Thyroid gland (tissue), 4 donors: ENCODE results near the gene ARNT2. TPM values are rescaled to one million over a fixed set of nuclear protein-coding genes. Genes with fewer than 3 reads are reported as not detected.

Source experiments
- DNase-seq, 2 donors: peaks; one replicate each; pipeline ENCODE4 v3.0.0-alpha.2; 2019
- H3K27ac ChIP-seq, 3 donors: fragments of 200-600 bp; sonication (generic); 1 replicate in 2 of 3; 2 replicates in 1 of 3; pipeline ENCODE4 v1.5.1; 2016 to 2019; ENCODE audit warnings: mild to moderate bottlenecking in 1 of 3, moderate library complexity in 1 of 3
- H3K27me3 ChIP-seq: fragments of 200-600 bp; sonication (generic); one replicate; pipeline ENCODE4 v1.5.1; 2019
- H3K36me3 ChIP-seq, 2 donors: fragments of 200-600 bp; sonication (generic); one replicate each; pipeline ENCODE4 v1.5.1; 2016 to 2019
- H3K4me1 ChIP-seq, 2 donors: fragments of 200-600 bp; sonication (generic); one replicate each; pipeline ENCODE4 v1.5.1; 2017 to 2019
- H3K4me3 ChIP-seq, 3 donors: fragments of 200-600 bp; sonication (generic); replicated peaks in 1 of 3; 1 replicate in 2 of 3; 2 replicates in 1 of 3; pipeline ENCODE4 v1.5.1; 2016; ENCODE audit warnings: mild to moderate bottlenecking in 1 of 3
- H3K9me3 ChIP-seq: fragments of 200-600 bp; sonication (generic); one replicate; pipeline ENCODE4 v1.5.1; 2017
- POLR2A ChIP-seq, 2 donors: fragments of 450-650 bp; IDR thresholded peaks; one replicate each; pipeline ENCODE4 v1.6.1; 2017; ENCODE audit warnings: antibody characterized with exemption in 2 of 2, mild to moderate bottlenecking in 2 of 2, moderate library complexity in 1 of 2
- WGBS, 2 donors: methylation state at CpG; one replicate each; pipeline ENCODE4 v1.1.5; 2017; 5-methylcytosine and 5-hydroxymethylcytosine counted together
- intact Hi-C: fragments of 100-400 bp; cut with DNase I; formaldehyde crosslinking; loops from one replicate; pipeline ENCODE4 v1.15.1; 2023
- total RNA-seq, 4 donors: library from RNA; depleted of rRNA; stranded (reverse); fragments of >200 nt; gene quantifications; one replicate each; pipeline ENCODE4 v1.2.3, GENCODE V29; 2016
- TF ChIP-seq, protein P1 (sequence below), 6 experiments: fragments of 200-600 bp in 3 of 6; fragments of 450-650 bp in 3 of 6; sonication (generic) in 3 of 6; IDR thresholded peaks; one replicate each; pipeline ENCODE4 v1.5.1; 2016 to 2019; ENCODE audit warnings: antibody characterized with exemption in 6 of 6, mild to moderate bottlenecking in 2 of 6, inconsistent platforms in 1 of 6, moderate library complexity in 1 of 6

ARNT2 gene
- total RNA-seq, 4 donors from 2014 or later = 9.4 to 19.1 (median 13.8) TPM

DNA sequence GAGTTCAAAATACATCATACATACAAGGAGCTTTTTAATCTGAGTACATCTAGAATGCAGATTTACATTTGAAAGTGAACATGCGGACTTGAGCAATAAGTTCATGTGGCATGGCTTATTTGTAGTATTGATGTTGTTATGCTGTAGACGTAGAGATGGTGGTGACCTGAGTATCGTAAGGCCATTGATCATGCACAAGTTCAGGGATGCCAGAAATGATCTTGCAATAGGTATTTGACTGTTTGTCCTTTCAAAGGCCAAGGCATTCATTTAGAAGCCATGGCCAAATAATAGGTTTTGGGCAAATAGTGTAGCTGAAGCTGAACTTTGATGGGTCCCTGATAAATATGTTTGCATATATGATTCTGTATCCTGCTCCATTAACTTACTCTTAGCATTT, 35.0 kb downstream of the ARNT2 start:
- intact Hi-C loops = no loop called here
- no peaks in the 10 kb centered on the region for H3K4me1 ChIP-seq

DNA sequence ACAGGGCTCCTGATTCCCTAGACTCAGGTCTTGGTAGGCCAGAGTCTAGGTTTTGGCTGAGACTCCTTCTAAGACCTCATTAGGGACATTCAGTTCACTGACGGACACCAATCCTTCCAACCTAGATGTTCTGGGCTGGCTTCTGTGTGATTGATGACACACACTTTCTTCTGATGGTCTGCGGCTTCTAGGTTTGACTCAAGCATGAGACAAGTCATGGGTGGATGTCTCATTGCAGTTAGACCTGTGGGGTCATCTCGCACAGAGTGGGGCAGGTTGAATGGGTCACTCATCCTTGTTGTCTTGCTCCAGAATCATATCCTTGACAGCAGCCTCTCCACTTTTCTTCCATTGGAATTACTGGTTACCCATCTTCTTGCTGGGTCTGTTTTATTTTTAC, 35.8 kb downstream of the ARNT2 start:
- no peak for DNase-seq
- Histone ChIP-seq H3K9me3 (no peaks in the 10 kb centered on the region), H3K27ac (no peak overlapping the region), H3K27me3 (no peaks in the 10 kb centered on the region), H3K4me1 (no peaks in the 10 kb centered on the region), H3K4me3 (no peak overlapping the region), H3K36me3 (no peaks in the 10 kb centered on the region)
- 96 to 97% methylated on average over 3 of the region's 3 CpGs for WGBS, 2 donors
- TF ChIP-seq POLR2A (IDR thresholded peaks at IDR 0.05) = no peak
- intact Hi-C loops = no loop called here

More for the DNA sequence above, 35.0 kb downstream of the ARNT2 start:
- TF ChIP-seq POLR2A (IDR thresholded peaks at IDR 0.05) = no peak
- TF ChIP-seq, protein P1, sequence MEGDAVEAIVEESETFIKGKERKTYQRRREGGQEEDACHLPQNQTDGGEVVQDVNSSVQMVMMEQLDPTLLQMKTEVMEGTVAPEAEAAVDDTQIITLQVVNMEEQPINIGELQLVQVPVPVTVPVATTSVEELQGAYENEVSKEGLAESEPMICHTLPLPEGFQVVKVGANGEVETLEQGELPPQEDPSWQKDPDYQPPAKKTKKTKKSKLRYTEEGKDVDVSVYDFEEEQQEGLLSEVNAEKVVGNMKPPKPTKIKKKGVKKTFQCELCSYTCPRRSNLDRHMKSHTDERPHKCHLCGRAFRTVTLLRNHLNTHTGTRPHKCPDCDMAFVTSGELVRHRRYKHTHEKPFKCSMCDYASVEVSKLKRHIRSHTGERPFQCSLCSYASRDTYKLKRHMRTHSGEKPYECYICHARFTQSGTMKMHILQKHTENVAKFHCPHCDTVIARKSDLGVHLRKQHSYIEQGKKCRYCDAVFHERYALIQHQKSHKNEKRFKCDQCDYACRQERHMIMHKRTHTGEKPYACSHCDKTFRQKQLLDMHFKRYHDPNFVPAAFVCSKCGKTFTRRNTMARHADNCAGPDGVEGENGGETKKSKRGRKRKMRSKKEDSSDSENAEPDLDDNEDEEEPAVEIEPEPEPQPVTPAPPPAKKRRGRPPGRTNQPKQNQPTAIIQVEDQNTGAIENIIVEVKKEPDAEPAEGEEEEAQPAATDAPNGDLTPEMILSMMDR (IDR thresholded peaks at IDR 0.05) = no peak
- Histone ChIP-seq H3K9me3 (no peaks in the 10 kb centered on the region), H3K4me3 (no peak overlapping the region), H3K36me3 (no peaks in the 10 kb centered on the region), H3K27ac (no peak overlapping the region), H3K27me3 (no peaks in the 10 kb centered on the region)
- 78 to 98% methylated on average over 3 of the region's 3 CpGs for WGBS, 2 donors
- DNase-seq = no peak

DNA sequence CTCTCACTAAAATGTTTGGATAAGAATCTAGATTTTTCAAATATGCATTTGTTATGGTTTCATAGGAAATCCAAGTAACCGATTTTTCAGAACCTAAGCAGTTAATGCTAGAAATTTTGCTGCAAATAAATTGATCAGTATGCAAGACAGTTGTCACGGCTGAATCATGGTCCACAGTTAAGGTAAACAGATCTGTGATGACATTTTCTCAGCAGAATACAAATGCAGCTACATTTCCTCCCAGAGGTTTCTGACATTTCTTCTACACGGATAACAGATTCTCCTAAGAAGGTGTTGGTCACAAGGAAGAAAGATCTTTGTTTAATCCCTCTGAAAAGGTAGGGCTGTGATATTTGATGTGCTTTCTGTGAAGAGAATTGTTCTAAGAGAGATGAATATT, 36.9 kb downstream of the ARNT2 start:
- no peak for DNase-seq
- no peak for TF ChIP-seq POLR2A (IDR thresholded peaks at IDR 0.05)
- intact Hi-C loops = no loop called here
- H3K36me3 ChIP-seq = no peaks in the 10 kb centered on the region
- no peaks in the 10 kb centered on the region for H3K27me3 ChIP-seq
- no peak overlapping the region for H3K27ac ChIP-seq
- H3K4me3 ChIP-seq = no peak overlapping the region
- no peaks in the 10 kb centered on the region for H3K9me3 ChIP-seq
- H3K4me1 ChIP-seq = no peaks in the 10 kb centered on the region
- 76 to 80% methylated on average over 3 of the region's 3 CpGs for WGBS, 2 donors

DNA sequence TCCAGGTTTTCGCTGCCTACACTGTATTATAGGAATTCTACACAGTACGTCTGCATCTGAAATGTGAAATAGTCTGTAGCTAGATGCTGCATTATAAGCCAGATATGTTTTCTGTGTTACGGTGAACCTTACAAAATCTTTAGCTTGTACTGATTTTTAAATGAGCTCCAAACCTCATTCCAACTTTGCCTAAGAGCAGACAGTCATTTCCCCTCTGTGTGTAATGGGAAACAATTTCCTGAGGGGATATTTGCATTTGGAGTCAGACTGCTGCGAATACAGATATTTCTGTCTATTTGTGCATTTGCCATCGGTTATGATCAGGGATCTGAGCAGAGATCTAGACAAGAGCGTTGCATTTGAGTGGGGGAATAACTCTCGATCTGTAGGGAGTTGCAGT, 37.5 kb downstream of the ARNT2 start:
- no peaks in the 10 kb centered on the region for H3K4me1 ChIP-seq
- no peaks in the 10 kb centered on the region for H3K36me3 ChIP-seq
- intact Hi-C loops = no loop called here
- no peak overlapping the region for H3K27ac ChIP-seq
- no peaks in the 10 kb centered on the region for H3K27me3 ChIP-seq
- 72% methylated on average over 7 of the region's 7 CpGs for WGBS, 2 donors
- H3K4me3 ChIP-seq = no peak overlapping the region
- DNase-seq = no peak
- TF ChIP-seq, protein P1 (IDR thresholded peaks at IDR 0.05) = no peak
- TF ChIP-seq POLR2A (IDR thresholded peaks at IDR 0.05) = no peak
- H3K9me3 ChIP-seq = no peaks in the 10 kb centered on the region

DNA sequence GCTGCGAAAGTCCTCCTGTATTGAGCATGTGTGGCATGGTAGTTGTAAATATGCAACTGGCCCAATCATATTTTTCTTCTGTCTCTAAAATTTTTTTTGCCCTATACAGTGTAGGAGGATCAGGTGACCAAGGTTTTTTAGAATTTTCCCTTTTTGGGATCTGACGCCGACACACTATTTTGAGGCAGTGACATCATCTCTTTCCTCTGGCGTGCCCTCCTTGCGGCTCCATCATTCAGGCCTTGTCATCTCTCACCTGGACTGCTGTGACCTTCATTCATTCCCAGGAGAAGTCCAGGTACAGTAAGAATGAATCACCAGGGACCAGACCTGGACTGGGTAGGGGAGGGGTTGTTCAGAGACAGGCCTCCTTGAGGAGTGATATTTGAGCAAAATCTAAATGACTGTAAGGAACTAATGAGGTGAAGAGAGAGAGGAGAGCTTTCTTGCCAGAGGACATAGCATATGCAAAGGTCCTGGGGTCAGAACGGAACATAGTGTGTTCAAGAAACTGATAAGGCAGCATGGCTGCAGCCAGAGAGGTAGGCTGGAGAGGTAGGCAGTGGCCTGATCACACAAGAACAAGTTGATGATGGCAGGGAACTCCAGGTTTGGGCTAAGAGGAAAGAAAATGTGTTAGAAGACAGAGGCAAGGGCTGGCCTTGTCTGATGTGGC, 38.7 kb downstream of the ARNT2 start:
- Histone ChIP-seq H3K27ac (no peak overlapping the region), H3K4me3 (no peak overlapping the region), H3K36me3 (no peaks in the 10 kb centered on the region), H3K9me3 (no peaks in the 10 kb centered on the region), H3K27me3 (no peaks in the 10 kb centered on the region), H3K4me1 (no peaks in the 10 kb centered on the region)
- WGBS, 2 donors = 94 to 95% methylated on average over 6 of the region's 6 CpGs
- intact Hi-C loops = no loop called here
- TF ChIP-seq, protein P1 (IDR thresholded peaks at IDR 0.05) = no peak
- no peak for TF ChIP-seq POLR2A (IDR thresholded peaks at IDR 0.05)
- DNase-seq = no peak

DNA sequence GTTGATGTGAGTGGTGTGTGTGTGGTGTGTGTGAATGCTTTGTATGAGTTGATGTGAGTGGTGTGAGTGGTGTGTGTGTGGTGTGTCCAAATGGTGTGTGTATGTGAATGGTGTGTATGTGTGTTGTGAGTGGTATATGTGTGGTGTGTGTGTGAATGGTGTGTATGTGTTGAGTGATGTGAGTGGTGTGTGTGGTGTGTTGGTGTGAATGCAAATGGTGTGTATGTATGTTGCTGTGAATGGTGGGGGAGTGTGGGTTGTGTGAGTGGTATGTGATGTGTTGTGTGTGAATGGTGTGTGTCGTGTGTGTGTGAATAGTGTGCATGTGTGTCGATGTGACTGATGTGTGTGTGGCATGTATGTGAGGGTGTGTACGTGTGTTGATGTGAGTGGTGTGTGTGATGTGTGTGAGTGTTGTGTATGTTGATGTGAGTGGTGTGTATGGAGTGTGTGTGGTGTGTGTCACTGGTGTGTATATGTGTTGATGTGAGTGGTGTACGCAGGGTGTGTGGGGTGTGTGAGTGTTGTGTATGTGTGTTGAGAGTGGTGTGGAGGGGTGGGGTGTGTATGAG, 40.6 kb downstream of the ARNT2 start:
- TF ChIP-seq, protein P1 (IDR thresholded peaks at IDR 0.05) = no peak
- no peak for TF ChIP-seq POLR2A (IDR thresholded peaks at IDR 0.05)
- intact Hi-C loops = no loop called here

More for the DNA sequence above, 40.6 kb downstream of the ARNT2 start:
- no peaks in the 10 kb centered on the region for H3K36me3 ChIP-seq
- 95 to 97% methylated on average over 4 of the region's 4 CpGs for WGBS, 2 donors
- no peak overlapping the region for H3K4me3 ChIP-seq
- no peaks in the 10 kb centered on the region for H3K4me1 ChIP-seq
- no peaks in the 10 kb centered on the region for H3K9me3 ChIP-seq
- H3K27ac ChIP-seq = no peak overlapping the region
- DNase-seq = no peak
- no peaks in the 10 kb centered on the region for H3K27me3 ChIP-seq
